ENCODE results near the gene INKA2. TPM values are rescaled to one million over a fixed set of nuclear protein-coding genes. Genes with fewer than 3 reads are reported as not detected.
"Not testable (repeated sequence)": the region's sequence is repeated elsewhere in the genome, so short reads cannot be mapped to it uniquely, and the experiment has no call there.

INKA2 gene
- total RNA-seq, 1 experiment from 2014 or later, result 0.62 TPM

- no peak for DNase-seq (ENCODE audit: low spot score)
- intact Hi-C loops (cut with micrococcal nuclease; ENCODE audit: unreplicated experiment), result no loop called here
- Histone ChIP-seq H3K27me3 (replicated peaks; ENCODE audit: insufficient read depth, low read depth, low read length, poor library complexity) (peaks cover 14% of the 10 kb centered on the region), H3K27ac (ENCODE audit: low read depth, low read length, poor library complexity, severe bottlenecking) (no peak overlapping the region), H3K36me3 (ENCODE audit: insufficient read depth, low read length, poor library complexity, severe bottlenecking) (no peaks in the 10 kb centered on the region), H3K4me1 (ENCODE audit: insufficient read depth, low read length, poor library complexity, severe bottlenecking) (no peaks in the 10 kb centered on the region), H3K9me3 (ENCODE audit: low read depth, low read length, poor library complexity, severe bottlenecking) (no peaks in the 10 kb centered on the region), H3K4me3 (ENCODE audit: low read depth, low read length, poor library complexity, severe bottlenecking) (no peak overlapping the region)
- BruUV-seq (replicated peaks), result no TSS peak
- ChIA-PET CTCF (no interaction called here), POLR2A (ENCODE audit: low non-redundant PET) (no interaction called here)
- TF ChIP-seq, protein P1, sequence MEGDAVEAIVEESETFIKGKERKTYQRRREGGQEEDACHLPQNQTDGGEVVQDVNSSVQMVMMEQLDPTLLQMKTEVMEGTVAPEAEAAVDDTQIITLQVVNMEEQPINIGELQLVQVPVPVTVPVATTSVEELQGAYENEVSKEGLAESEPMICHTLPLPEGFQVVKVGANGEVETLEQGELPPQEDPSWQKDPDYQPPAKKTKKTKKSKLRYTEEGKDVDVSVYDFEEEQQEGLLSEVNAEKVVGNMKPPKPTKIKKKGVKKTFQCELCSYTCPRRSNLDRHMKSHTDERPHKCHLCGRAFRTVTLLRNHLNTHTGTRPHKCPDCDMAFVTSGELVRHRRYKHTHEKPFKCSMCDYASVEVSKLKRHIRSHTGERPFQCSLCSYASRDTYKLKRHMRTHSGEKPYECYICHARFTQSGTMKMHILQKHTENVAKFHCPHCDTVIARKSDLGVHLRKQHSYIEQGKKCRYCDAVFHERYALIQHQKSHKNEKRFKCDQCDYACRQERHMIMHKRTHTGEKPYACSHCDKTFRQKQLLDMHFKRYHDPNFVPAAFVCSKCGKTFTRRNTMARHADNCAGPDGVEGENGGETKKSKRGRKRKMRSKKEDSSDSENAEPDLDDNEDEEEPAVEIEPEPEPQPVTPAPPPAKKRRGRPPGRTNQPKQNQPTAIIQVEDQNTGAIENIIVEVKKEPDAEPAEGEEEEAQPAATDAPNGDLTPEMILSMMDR (conservative IDR thresholded peaks at IDR 0.05; ENCODE audit: low read depth, low read length), result no peak
- no peak for TF ChIP-seq EZH2 (IDR thresholded peaks at IDR 0.05; ENCODE audit: borderline replicate concordance, low read depth, low read length, poor library complexity, severe bottlenecking)
Measured at GRCh38 chr1:111743679-111744101, 4.5 kb upstream of the INKA2 start.

- CTCF ChIA-PET, result no interaction called here
- no peak for DNase-seq (ENCODE audit: low spot score)
- H3K36me3 ChIP-seq (ENCODE audit: insufficient read depth, low read length, poor library complexity, severe bottlenecking), result no peaks in the 10 kb centered on the region
- TF ChIP-seq EZH2 (IDR thresholded peaks at IDR 0.05; ENCODE audit: borderline replicate concordance, low read depth, low read length, poor library complexity, severe bottlenecking), result no peak
- TF ChIP-seq, protein P1 (conservative IDR thresholded peaks at IDR 0.05; ENCODE audit: low read depth, low read length), result no peak
- POLR2A ChIA-PET (ENCODE audit: low non-redundant PET), result no interaction called here
- H3K9me3 ChIP-seq (ENCODE audit: low read depth, low read length, poor library complexity, severe bottlenecking), result no peaks in the 10 kb centered on the region
- H3K4me1 ChIP-seq (ENCODE audit: insufficient read depth, low read length, poor library complexity, severe bottlenecking), result peaks cover 2% of the 10 kb centered on the region
- intact Hi-C loops (cut with micrococcal nuclease; ENCODE audit: unreplicated experiment), result no loop called here
- peaks cover 14% of the 10 kb centered on the region for H3K27me3 ChIP-seq (replicated peaks; ENCODE audit: insufficient read depth, low read depth, low read length, poor library complexity)
- H3K27ac ChIP-seq (ENCODE audit: low read depth, low read length, poor library complexity, severe bottlenecking), result no peak overlapping the region
- BruUV-seq (replicated peaks), result no TSS peak
- no peak overlapping the region for H3K4me3 ChIP-seq (ENCODE audit: low read depth, low read length, poor library complexity, severe bottlenecking)
Measured at GRCh38 chr1:111742938-111743549, 3.8 kb upstream of the INKA2 start.

- DNase-seq (ENCODE audit: low spot score); H3K9me3 ChIP-seq (ENCODE audit: low read depth, low read length, poor library complexity, severe bottlenecking); POLR2A ChIA-PET (ENCODE audit: low non-redundant PET); H3K36me3 ChIP-seq (ENCODE audit: insufficient read depth, low read length, poor library complexity, severe bottlenecking); H3K27ac ChIP-seq (ENCODE audit: low read depth, low read length, poor library complexity, severe bottlenecking); intact Hi-C loops (cut with micrococcal nuclease; ENCODE audit: unreplicated experiment); BruUV-seq (replicated peaks); H3K4me1 ChIP-seq (ENCODE audit: insufficient read depth, low read length, poor library complexity, severe bottlenecking); H3K4me3 ChIP-seq (ENCODE audit: low read depth, low read length, poor library complexity, severe bottlenecking); CTCF ChIA-PET: not testable (repeated sequence)
- peaks cover 14% of the 10 kb centered on the region for H3K27me3 ChIP-seq (replicated peaks; ENCODE audit: insufficient read depth, low read depth, low read length, poor library complexity)
Measured at GRCh38 chr1:111742292-111742691, 3.1 kb upstream of the INKA2 start.

Measured in A673 (cell line).